Omental fat pad (tissue), 4 donors: ENCODE data around the gene ING2. TPM values are rescaled to one million over a fixed set of nuclear protein-coding genes. Genes with fewer than 3 reads are reported as not detected.
"Not testable (repeated sequence)": the region's sequence is repeated elsewhere in the genome, so short reads cannot be mapped to it uniquely, and the experiment has no call there.

Experiments used
- ATAC-seq: fragments of 150-250 bp; one replicate; pipeline ENCODE4 v1.9.1; 2016; ENCODE audit warnings: mild to moderate bottlenecking, moderate library complexity; ENCODE audit not compliant: low FRiP score
- DNase-seq: peaks from one replicate; pipeline ENCODE4 v3.0.0-alpha.2; 2019; ENCODE audit warnings: low spot score
- CTCF ChIP-seq, 3 donors: fragments of 450-650 bp; IDR thresholded peaks; one replicate each; pipeline ENCODE4 v1.5.1; 2016 to 2017; ENCODE audit warnings: antibody characterized with exemption in 3 of 3, mild to moderate bottlenecking in 3 of 3, moderate library complexity in 2 of 3
- total RNA-seq, 4 donors: library from RNA; depleted of rRNA; stranded (reverse); fragments of >200 nt; gene quantifications; one replicate each; pipeline ENCODE4 v1.1.0, GENCODE V29; 2016

Gene ING2
- total RNA-seq, 4 donors from 2014 or later, result 11.5 to 28.5 (median 13.9) TPM

GRCh38 chr4:183469285-183469684 is 35.6 kb upstream of the ING2 start:
- DNase-seq, result no peak
- no peak for ATAC-seq
- no peak for TF ChIP-seq CTCF (IDR thresholded peaks at IDR 0.05)

GRCh38 chr4:183469936-183470335 is 34.9 kb upstream of the ING2 start:
- TF ChIP-seq CTCF (IDR thresholded peaks at IDR 0.05), result no peak
- ATAC-seq (no peak), DNase-seq (no peak)

GRCh38 chr4:183470821-183471220 is 34.0 kb upstream of the ING2 start:
- no peak for ATAC-seq
- DNase-seq, result no peak
- TF ChIP-seq CTCF (IDR thresholded peaks at IDR 0.05), result no peak

- peak; percentile 100 for DNase-seq
Measured at GRCh38 chr4:183471946-183472708, 32.7 kb upstream of the ING2 start.

GRCh38 chr4:183478123-183478522 is 26.7 kb upstream of the ING2 start:
- ATAC-seq, result no peak
- no peak for DNase-seq
- TF ChIP-seq CTCF (IDR thresholded peaks at IDR 0.05), result no peak

More at GRCh38 chr4:183471946-183472708, 32.7 kb upstream of the ING2 start:
- peak; percentile 84 for ATAC-seq
- peak in 2 of 3 donors; percentile 23 to 55 for TF ChIP-seq CTCF (IDR thresholded peaks at IDR 0.05)

- ATAC-seq (no peak), DNase-seq (no peak)
- no peak for TF ChIP-seq CTCF (IDR thresholded peaks at IDR 0.05)
Measured at GRCh38 chr4:183478926-183479325, 25.9 kb upstream of the ING2 start.

- not testable (repeated sequence) for ATAC-seq
Measured at GRCh38 chr4:183482515-183483095, 22.3 kb upstream of the ING2 start.

More at GRCh38 chr4:183482515-183483095, 22.3 kb upstream of the ING2 start:
- not testable (repeated sequence) for DNase-seq
